ENCODE measurements around the gene AKR1B1. TPM values are rescaled to one million over a fixed set of nuclear protein-coding genes. Genes with fewer than 3 reads are reported as not detected.

The AKR1B1 gene
- total RNA-seq, 1 experiment from 2014 or later = 1.6 TPM

DNA sequence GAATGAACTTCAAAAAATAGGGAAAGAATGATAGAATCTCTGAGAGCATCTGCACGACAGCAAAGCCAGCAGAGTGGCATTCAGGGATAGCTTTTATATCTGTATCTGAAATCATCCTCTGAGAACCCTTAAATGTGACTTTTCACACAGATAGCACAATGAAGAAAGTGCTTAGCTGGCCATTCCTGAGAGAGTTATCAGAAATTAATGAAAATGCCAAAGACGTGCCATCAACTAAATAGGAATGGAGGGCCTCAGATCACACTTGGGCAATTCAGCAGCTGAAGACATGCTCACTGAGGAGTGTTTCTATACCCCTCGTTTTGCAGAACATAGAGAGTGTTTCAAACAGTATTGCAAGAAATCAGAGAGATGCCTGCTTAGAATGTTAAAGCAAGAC lies 51.6 kb downstream of the AKR1B1 start:
- H3K4me3 ChIP-seq (ENCODE audit: low read length) = no peak overlapping the region
- no peak overlapping the region for H3K27ac ChIP-seq (ENCODE audit: low read length)
- H3K4me1 ChIP-seq (ENCODE audit: insufficient read depth, low read length) = no peaks in the 10 kb centered on the region
- no peak overlapping the region for H3K9ac ChIP-seq (ENCODE audit: low read length)
- no peak for TF ChIP-seq EZH2 (IDR thresholded peaks at IDR 0.05; ENCODE audit: low read length, unreplicated experiment)
- no peak for TF ChIP-seq EZH2phosphoT487 (IDR thresholded peaks at IDR 0.05; ENCODE audit: borderline replicate concordance, low read length)
- TF ChIP-seq, protein P1, sequence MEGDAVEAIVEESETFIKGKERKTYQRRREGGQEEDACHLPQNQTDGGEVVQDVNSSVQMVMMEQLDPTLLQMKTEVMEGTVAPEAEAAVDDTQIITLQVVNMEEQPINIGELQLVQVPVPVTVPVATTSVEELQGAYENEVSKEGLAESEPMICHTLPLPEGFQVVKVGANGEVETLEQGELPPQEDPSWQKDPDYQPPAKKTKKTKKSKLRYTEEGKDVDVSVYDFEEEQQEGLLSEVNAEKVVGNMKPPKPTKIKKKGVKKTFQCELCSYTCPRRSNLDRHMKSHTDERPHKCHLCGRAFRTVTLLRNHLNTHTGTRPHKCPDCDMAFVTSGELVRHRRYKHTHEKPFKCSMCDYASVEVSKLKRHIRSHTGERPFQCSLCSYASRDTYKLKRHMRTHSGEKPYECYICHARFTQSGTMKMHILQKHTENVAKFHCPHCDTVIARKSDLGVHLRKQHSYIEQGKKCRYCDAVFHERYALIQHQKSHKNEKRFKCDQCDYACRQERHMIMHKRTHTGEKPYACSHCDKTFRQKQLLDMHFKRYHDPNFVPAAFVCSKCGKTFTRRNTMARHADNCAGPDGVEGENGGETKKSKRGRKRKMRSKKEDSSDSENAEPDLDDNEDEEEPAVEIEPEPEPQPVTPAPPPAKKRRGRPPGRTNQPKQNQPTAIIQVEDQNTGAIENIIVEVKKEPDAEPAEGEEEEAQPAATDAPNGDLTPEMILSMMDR (conservative IDR thresholded peaks at IDR 0.05; ENCODE audit: low read depth, low read length) = no peak
- no peak for ATAC-seq
- H3K79me2 ChIP-seq (ENCODE audit: low read length) = no peaks in the 10 kb centered on the region
- H3F3A ChIP-seq (ENCODE audit: low read length, unreplicated experiment) = no peaks in the 10 kb centered on the region
- H3K4me2 ChIP-seq (ENCODE audit: low read length) = no peak overlapping the region
- CTCF ChIA-PET = no interaction called here
- no TSS peak for BruUV-seq (replicated peaks)
- no peaks in the 10 kb centered on the region for H3K9me2 ChIP-seq (replicated peaks; ENCODE audit: low read length)
- no peak overlapping the region for H2AFZ ChIP-seq (ENCODE audit: low read length)
- H3K36me3 ChIP-seq (ENCODE audit: low read depth, low read length) = no peaks in the 10 kb centered on the region
- DNase-seq = no peak
- intact Hi-C loops (cut with micrococcal nuclease) = no loop called here
- no peaks in the 10 kb centered on the region for H3K27me3 ChIP-seq (ENCODE audit: low read length)
- POLR2A ChIA-PET (ENCODE audit: unreplicated experiment) = no interaction called here
- H3K9me3 ChIP-seq (ENCODE audit: low read length) = no peaks in the 10 kb centered on the region
- no peaks in the 10 kb centered on the region for H4K20me1 ChIP-seq (ENCODE audit: low read length)

DNA sequence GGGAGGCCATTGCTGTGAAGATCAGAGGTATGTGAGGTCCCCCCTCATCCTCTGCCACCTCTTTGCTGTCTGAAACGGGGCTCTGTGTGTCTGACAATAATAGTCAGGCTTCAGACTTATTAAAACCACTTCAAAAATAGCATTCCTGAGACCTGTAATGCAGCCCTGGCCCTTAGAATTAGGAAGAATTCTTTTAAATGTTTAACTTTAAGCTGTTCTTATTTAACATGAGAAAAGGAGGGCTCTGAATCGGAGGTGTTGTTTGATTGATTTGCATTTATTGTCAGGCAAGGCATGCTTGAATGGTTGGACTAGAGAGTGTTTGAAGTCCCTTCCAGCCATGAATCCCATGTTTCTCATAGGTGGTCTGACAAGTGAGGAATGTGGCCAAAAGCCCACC lies 52.5 kb downstream of the AKR1B1 start:
- Histone ChIP-seq H3K9ac (ENCODE audit: low read length) (no peak overlapping the region), H3K9me3 (ENCODE audit: low read length) (no peaks in the 10 kb centered on the region), H3K4me1 (ENCODE audit: insufficient read depth, low read length) (no peaks in the 10 kb centered on the region), H3K27me3 (ENCODE audit: low read length) (no peaks in the 10 kb centered on the region), H3K36me3 (ENCODE audit: low read depth, low read length) (no peaks in the 10 kb centered on the region), H3F3A (ENCODE audit: low read length, unreplicated experiment) (no peaks in the 10 kb centered on the region), H3K4me2 (ENCODE audit: low read length) (no peak overlapping the region), H3K4me3 (ENCODE audit: low read length) (no peak overlapping the region), H2AFZ (ENCODE audit: low read length) (no peak overlapping the region), H3K27ac (ENCODE audit: low read length) (no peak overlapping the region), H3K9me2 (replicated peaks; ENCODE audit: low read length) (no peaks in the 10 kb centered on the region), H3K79me2 (ENCODE audit: low read length) (no peaks in the 10 kb centered on the region), H4K20me1 (ENCODE audit: low read length) (no peaks in the 10 kb centered on the region)
- ChIA-PET POLR2A (ENCODE audit: unreplicated experiment) (no interaction called here), CTCF (no interaction called here)
- intact Hi-C loops (cut with micrococcal nuclease) = no loop called here
- DNase-seq = no peak
- TF ChIP-seq EZH2phosphoT487 (IDR thresholded peaks at IDR 0.05; ENCODE audit: borderline replicate concordance, low read length) = no peak
- TF ChIP-seq, protein P1 (conservative IDR thresholded peaks at IDR 0.05; ENCODE audit: low read depth, low read length) = no peak
- TF ChIP-seq EZH2 (IDR thresholded peaks at IDR 0.05; ENCODE audit: low read length, unreplicated experiment) = no peak
- no peak for ATAC-seq
- no TSS peak for BruUV-seq (replicated peaks)

DNA sequence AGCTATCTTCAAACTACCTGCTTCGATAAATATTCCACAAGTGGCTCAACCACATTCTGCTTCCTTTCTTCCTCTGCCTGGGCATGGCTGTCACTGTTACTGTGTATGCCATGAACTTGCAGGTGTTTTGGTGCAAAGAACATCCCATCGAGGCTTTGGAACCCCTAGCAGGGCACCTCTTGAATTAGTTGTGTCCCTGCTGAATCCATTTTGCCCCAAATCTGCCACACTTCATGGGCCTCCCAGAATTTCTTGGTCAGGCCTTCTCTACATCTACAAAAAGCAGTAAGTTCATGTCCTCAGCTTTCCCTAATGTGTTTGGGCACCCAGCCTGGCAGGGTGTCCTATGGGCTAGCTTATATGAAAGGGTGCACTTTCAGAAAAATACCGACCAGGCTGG lies 53.6 kb downstream of the AKR1B1 start:
- POLR2A ChIA-PET (ENCODE audit: unreplicated experiment) = no interaction called here
- Histone ChIP-seq H3K9ac (ENCODE audit: low read length) (no peak overlapping the region), H2AFZ (ENCODE audit: low read length) (no peak overlapping the region), H3K9me3 (ENCODE audit: low read length) (no peaks in the 10 kb centered on the region), H4K20me1 (ENCODE audit: low read length) (no peaks in the 10 kb centered on the region), H3K4me1 (ENCODE audit: insufficient read depth, low read length) (no peaks in the 10 kb centered on the region), H3F3A (ENCODE audit: low read length, unreplicated experiment) (no peaks in the 10 kb centered on the region), H3K27me3 (ENCODE audit: low read length) (no peaks in the 10 kb centered on the region), H3K27ac (ENCODE audit: low read length) (no peak overlapping the region), H3K4me3 (ENCODE audit: low read length) (no peak overlapping the region), H3K9me2 (replicated peaks; ENCODE audit: low read length) (no peaks in the 10 kb centered on the region), H3K4me2 (ENCODE audit: low read length) (no peak overlapping the region), H3K79me2 (ENCODE audit: low read length) (no peaks in the 10 kb centered on the region), H3K36me3 (ENCODE audit: low read depth, low read length) (no peaks in the 10 kb centered on the region)
- DNase-seq (no peak), ATAC-seq (no peak)
- intact Hi-C loops (cut with micrococcal nuclease) = no loop called here
- TF ChIP-seq EZH2 (IDR thresholded peaks at IDR 0.05; ENCODE audit: low read length, unreplicated experiment) (no peak), EZH2phosphoT487 (IDR thresholded peaks at IDR 0.05; ENCODE audit: borderline replicate concordance, low read length) (no peak)
- TF ChIP-seq, protein P1 (conservative IDR thresholded peaks at IDR 0.05; ENCODE audit: low read depth, low read length) = no peak
- BruUV-seq (replicated peaks) = no TSS peak
- CTCF ChIA-PET = no interaction called here
